HepG2 (cell line): ENCODE results near the gene MDP1. TPM values are rescaled to one million over a fixed set of nuclear protein-coding genes. Genes with fewer than 3 reads are reported as not detected.

ENCODE experiments used
- HNRNPLL ChIP-seq: fragments of 200-400 bp; formaldehyde crosslinking; IDR thresholded peaks from 2 replicates; pipeline ENCODE4 v1.6.1; 2017; ENCODE audit warnings: mild to moderate bottlenecking, low read depth, low read length; ENCODE audit not compliant: poor library complexity, severe bottlenecking
- MED8 ChIP-seq: sonication (generic); formaldehyde crosslinking; IDR thresholded peaks from 2 replicates; pipeline ENCODE4 v1.8.1; 2023; ENCODE audit warnings: mild to moderate bottlenecking, missing genetic modification reagents; ENCODE audit not compliant: insufficient replicate concordance
- NCOA2 ChIP-seq: sonication (generic); formaldehyde crosslinking; IDR thresholded peaks from 2 replicates; pipeline ENCODE4 v1.8.0; 2022; ENCODE audit warnings: inconsistent platforms
- PHF21A ChIP-seq: sonication (generic); formaldehyde crosslinking; IDR thresholded peaks from 2 replicates; pipeline ENCODE4 v1.5.0; 2020; ENCODE audit warnings: mild to moderate bottlenecking, missing genetic modification reagents
- RBM39 ChIP-seq: fragments of 200-400 bp; formaldehyde crosslinking; IDR thresholded peaks from one replicate; pipeline ENCODE4 v1.6.1; 2018; ENCODE audit warnings: antibody characterized with exemption, mild to moderate bottlenecking, low read depth, low read length; ENCODE audit not compliant: poor library complexity, severe bottlenecking
- SCMH1 ChIP-seq: sonication (generic); formaldehyde crosslinking; IDR thresholded peaks from 2 replicates; pipeline ENCODE4 v1.9.0; 2021; ENCODE audit warnings: missing genetic modification reagents, mild to moderate bottlenecking, borderline replicate concordance
- ZNF121 ChIP-seq: sonication (generic); formaldehyde crosslinking; IDR thresholded peaks from 2 replicates; pipeline ENCODE4 v1.5.0; 2020; ENCODE audit warnings: mild to moderate bottlenecking, missing genetic modification reagents
- ZNF264 ChIP-seq: sonication (generic); formaldehyde crosslinking; IDR thresholded peaks from 2 replicates; pipeline ENCODE4 v1.4.0; 2020; ENCODE audit warnings: missing genetic modification reagents
- ZNF317 ChIP-seq: sonication (generic); formaldehyde crosslinking; IDR thresholded peaks from 2 replicates; pipeline ENCODE4 v1.5.0; 2020; ENCODE audit warnings: mild to moderate bottlenecking, missing genetic modification reagents
- ZNF34 ChIP-seq: sonication (generic); formaldehyde crosslinking; IDR thresholded peaks from 2 replicates; pipeline ENCODE4 v1.4.0; 2020; ENCODE audit warnings: mild to moderate bottlenecking, missing genetic modification reagents, borderline replicate concordance
- ZNF501 ChIP-seq: sonication (generic); formaldehyde crosslinking; IDR thresholded peaks from 2 replicates; pipeline ENCODE4 v1.5.1; 2020; ENCODE audit warnings: mild to moderate bottlenecking, moderate library complexity, missing genetic modification reagents
- ZNF761 ChIP-seq: sonication (generic); formaldehyde crosslinking; conservative IDR thresholded peaks from 2 replicates; pipeline ENCODE4 v1.4.0; 2020; ENCODE audit warnings: mild to moderate bottlenecking, missing genetic modification reagents
- polyA plus RNA-seq, 8 experiments: library from polyadenylated mRNA; depleted of rRNA in 3 of 8; stranded (reverse) in 7 of 8; unstranded in 1 of 8; fragments of >200 nt; fragmentation: Illumina TruSeq in 4 of 8; extraction: Trizol in 4 of 8; gene quantifications; 2 replicates each; pipeline versions ENCODE4 v1.2.1 to v1.2.3, GENCODE V29; 2011 to 2016; ENCODE audit warnings: low read depth in 4 of 8, missing spikeins in 1 of 8, mixed read lengths in 1 of 8; ENCODE audit not compliant: insufficient read depth in 1 of 8
- total RNA-seq, 5 experiments: library from RNA; depleted of rRNA; stranded (reverse); fragments of >200 nt; fragmentation: Illumina TruSeq; extraction: Trizol; gene quantifications; 2 replicates each; pipeline ENCODE4 v1.2.3, GENCODE V29; 2016; ENCODE audit warnings: low read depth in 1 of 5
- TF ChIP-seq, protein P1 (sequence below): sonication (generic); formaldehyde crosslinking; IDR thresholded peaks from 2 replicates; pipeline ENCODE4 v1.4.0; 2020; ENCODE audit warnings: missing genetic modification reagents
- TF ChIP-seq, protein P2 (sequence below): sonication (generic); formaldehyde crosslinking; IDR thresholded peaks from 2 replicates; pipeline ENCODE4 v1.8.1; 2023; ENCODE audit warnings: mild to moderate bottlenecking, moderate library complexity, missing genetic modification reagents
- TF ChIP-seq, protein P3 (sequence below): fragments of 450-650 bp; IDR thresholded peaks from 2 replicates; pipeline ENCODE4 v1.6.1; 2017; ENCODE audit warnings: mild to moderate bottlenecking
- TF ChIP-seq, protein P4 (sequence below): sonication (generic); formaldehyde crosslinking; IDR thresholded peaks from 2 replicates; pipeline ENCODE4 v1.9.0; 2022; ENCODE audit warnings: low read depth, missing genetic modification reagents
- TF ChIP-seq, protein P5 (sequence below): sonication (generic); formaldehyde crosslinking; IDR thresholded peaks from 2 replicates; pipeline ENCODE4 v1.4.0; 2020; ENCODE audit warnings: mild to moderate bottlenecking, missing genetic modification reagents

MDP1 gene
- total and polyA plus RNA-seq, 2 of the 13 experiments (the other 11 are each of a cell fraction or from before 2014, with no cell fraction given): 44.1 to 48.7 TPM

DNA sequence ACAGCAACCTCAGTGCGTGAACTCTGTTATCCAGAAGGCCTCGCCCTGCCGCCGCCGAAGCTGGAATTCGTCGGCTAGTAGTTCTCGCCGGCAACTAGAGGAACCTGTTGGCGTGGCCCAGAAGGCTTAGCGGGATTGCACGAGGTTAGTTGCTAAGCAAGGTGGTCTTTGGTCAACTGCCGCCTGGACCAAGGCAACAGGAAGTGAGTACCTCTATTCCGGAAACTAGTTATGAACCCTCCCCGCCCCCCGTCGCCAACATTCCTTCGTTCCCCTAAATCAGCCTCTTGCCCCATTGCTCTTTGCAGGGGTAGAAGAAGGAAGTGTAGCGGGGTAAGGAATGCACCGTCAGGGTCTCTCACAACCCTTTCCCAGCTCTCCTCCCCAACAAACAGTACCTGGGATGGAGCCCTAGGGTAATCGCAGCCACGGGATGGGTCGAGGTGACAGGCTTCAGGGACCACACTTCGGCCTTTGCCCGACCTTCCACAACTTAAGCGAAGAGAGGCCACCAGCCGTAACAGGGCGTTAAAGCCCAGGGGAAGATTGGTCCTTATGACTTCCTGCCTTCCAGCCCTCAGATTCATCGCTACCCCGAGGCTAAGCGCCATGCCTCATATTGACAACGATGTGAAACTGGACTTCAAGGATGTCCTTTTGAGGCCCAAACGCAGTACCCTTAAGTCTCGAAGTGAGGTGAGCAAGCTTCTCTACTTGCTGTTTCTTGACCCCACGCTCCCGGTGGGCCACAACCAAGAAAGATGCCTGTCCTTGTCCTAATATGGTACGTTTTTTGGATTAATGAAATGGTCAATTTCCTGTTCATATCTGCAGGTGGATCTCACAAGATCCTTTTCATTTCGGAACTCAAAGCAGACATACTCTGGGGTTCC, 17.0 kb upstream of the MDP1 start, which contains the start of gene GMPR2 (continued):
- TF ChIP-seq RBM39 (peak; percentile 9), ZNF121 (CRISPR knock-in tag) (peak; percentile 52), HNRNPLL (peak; percentile 51), PHF21A (peak; percentile 68; the same call in 1 of the 2 replicates), ZNF317 (CRISPR knock-in tag) (peak; percentile 83), ZNF501 (peak; percentile 85), SCMH1 (no peak), ZNF264 (CRISPR knock-in tag) (peak; percentile 90), ZNF34 (CRISPR knock-in tag) (peak; percentile 93; the same call in 1 of the 2 replicates), ZNF761 (CRISPR knock-in tag) (peak; percentile 98; the same call in 1 of the 2 replicates), NCOA2 (no peak; the same call in 1 of the 2 replicates), MED8 (CRISPR knock-in tag) (peak; percentile 41)
- TF ChIP-seq, protein P1, sequence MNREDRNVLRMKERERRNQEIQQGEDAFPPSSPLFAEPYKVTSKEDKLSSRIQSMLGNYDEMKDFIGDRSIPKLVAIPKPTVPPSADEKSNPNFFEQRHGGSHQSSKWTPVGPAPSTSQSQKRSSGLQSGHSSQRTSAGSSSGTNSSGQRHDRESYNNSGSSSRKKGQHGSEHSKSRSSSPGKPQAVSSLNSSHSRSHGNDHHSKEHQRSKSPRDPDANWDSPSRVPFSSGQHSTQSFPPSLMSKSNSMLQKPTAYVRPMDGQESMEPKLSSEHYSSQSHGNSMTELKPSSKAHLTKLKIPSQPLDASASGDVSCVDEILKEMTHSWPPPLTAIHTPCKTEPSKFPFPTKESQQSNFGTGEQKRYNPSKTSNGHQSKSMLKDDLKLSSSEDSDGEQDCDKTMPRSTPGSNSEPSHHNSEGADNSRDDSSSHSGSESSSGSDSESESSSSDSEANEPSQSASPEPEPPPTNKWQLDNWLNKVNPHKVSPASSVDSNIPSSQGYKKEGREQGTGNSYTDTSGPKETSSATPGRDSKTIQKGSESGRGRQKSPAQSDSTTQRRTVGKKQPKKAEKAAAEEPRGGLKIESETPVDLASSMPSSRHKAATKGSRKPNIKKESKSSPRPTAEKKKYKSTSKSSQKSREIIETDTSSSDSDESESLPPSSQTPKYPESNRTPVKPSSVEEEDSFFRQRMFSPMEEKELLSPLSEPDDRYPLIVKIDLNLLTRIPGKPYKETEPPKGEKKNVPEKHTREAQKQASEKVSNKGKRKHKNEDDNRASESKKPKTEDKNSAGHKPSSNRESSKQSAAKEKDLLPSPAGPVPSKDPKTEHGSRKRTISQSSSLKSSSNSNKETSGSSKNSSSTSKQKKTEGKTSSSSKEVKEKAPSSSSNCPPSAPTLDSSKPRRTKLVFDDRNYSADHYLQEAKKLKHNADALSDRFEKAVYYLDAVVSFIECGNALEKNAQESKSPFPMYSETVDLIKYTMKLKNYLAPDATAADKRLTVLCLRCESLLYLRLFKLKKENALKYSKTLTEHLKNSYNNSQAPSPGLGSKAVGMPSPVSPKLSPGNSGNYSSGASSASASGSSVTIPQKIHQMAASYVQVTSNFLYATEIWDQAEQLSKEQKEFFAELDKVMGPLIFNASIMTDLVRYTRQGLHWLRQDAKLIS (CRISPR knock-in tag): peak; percentile 70; the same call in 1 of the 2 replicates
- TF ChIP-seq, protein P2, sequence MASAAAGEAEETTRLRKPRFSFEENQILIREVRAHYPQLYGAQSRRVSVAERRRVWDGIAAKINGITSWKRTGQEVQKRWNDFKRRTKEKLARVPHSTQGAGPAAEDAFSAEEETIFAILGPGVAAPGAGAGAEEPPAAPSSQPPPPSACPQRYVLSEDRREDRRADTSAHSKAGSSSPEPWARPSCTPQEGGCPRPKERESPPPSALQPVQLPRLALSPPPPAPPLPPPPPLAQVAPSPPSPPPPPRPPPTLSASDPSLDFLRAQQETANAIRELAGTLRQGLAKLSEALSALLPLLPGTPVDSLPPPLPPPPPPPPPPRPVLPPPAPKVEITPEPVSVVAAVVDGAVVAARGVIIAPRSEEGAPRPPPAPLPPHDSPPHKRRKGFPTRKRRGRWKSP (CRISPR knock-in tag): no peak
- TF ChIP-seq, protein P3, sequence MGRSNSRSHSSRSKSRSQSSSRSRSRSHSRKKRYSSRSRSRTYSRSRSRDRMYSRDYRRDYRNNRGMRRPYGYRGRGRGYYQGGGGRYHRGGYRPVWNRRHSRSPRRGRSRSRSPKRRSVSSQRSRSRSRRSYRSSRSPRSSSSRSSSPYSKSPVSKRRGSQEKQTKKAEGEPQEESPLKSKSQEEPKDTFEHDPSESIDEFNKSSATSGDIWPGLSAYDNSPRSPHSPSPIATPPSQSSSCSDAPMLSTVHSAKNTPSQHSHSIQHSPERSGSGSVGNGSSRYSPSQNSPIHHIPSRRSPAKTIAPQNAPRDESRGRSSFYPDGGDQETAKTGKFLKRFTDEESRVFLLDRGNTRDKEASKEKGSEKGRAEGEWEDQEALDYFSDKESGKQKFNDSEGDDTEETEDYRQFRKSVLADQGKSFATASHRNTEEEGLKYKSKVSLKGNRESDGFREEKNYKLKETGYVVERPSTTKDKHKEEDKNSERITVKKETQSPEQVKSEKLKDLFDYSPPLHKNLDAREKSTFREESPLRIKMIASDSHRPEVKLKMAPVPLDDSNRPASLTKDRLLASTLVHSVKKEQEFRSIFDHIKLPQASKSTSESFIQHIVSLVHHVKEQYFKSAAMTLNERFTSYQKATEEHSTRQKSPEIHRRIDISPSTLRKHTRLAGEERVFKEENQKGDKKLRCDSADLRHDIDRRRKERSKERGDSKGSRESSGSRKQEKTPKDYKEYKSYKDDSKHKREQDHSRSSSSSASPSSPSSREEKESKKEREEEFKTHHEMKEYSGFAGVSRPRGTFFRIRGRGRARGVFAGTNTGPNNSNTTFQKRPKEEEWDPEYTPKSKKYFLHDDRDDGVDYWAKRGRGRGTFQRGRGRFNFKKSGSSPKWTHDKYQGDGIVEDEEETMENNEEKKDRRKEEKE: no peak
- TF ChIP-seq, protein P4, sequence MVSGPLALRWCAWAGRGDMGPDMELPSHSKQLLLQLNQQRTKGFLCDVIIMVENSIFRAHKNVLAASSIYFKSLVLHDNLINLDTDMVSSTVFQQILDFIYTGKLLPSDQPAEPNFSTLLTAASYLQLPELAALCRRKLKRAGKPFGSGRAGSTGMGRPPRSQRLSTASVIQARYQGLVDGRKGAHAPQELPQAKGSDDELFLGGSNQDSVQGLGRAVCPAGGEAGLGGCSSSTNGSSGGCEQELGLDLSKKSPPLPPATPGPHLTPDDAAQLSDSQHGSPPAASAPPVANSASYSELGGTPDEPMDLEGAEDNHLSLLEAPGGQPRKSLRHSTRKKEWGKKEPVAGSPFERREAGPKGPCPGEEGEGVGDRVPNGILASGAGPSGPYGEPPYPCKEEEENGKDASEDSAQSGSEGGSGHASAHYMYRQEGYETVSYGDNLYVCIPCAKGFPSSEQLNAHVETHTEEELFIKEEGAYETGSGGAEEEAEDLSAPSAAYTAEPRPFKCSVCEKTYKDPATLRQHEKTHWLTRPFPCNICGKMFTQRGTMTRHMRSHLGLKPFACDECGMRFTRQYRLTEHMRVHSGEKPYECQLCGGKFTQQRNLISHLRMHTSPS (CRISPR knock-in tag): no peak
- TF ChIP-seq, protein P5, sequence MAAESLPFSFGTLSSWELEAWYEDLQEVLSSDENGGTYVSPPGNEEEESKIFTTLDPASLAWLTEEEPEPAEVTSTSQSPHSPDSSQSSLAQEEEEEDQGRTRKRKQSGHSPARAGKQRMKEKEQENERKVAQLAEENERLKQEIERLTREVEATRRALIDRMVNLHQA (CRISPR knock-in tag): peak; percentile 33; the same call in 1 of the 2 replicates
